Glutamatergic neuron (in vitro differentiated cells): ENCODE data around the gene SLIT3. TPM values are rescaled to one million over a fixed set of nuclear protein-coding genes. Genes with fewer than 3 reads are reported as not detected.

ENCODE experiments used
- DNase-seq: peaks from one replicate; pipeline ENCODE4 v3.0.0; 2022
- H3K27ac Mint-ChIP-seq: one replicate; pipeline ENCODE4 v1.8.0; 2020; ENCODE audit warnings: mild to moderate bottlenecking, mixed read lengths, inconsistent platforms; ENCODE audit not compliant: unreplicated experiment
- H3K27me3 Mint-ChIP-seq: one replicate; pipeline ENCODE4 v1.8.0; 2020; ENCODE audit warnings: mild to moderate bottlenecking, moderate library complexity, mixed read lengths, inconsistent platforms; ENCODE audit not compliant: unreplicated experiment
- H3K36me3 Mint-ChIP-seq: one replicate; pipeline ENCODE4 v1.8.0; 2020; ENCODE audit warnings: mild to moderate bottlenecking, mixed read lengths, inconsistent platforms; ENCODE audit not compliant: unreplicated experiment
- H3K4me1 Mint-ChIP-seq: one replicate; pipeline ENCODE4 v1.8.0; 2020; ENCODE audit warnings: mild to moderate bottlenecking, low read depth, mixed read lengths, inconsistent platforms; ENCODE audit not compliant: unreplicated experiment
- H3K4me3 Mint-ChIP-seq: one replicate; pipeline ENCODE4 v1.8.0; 2020; ENCODE audit warnings: mild to moderate bottlenecking, mixed read lengths, inconsistent platforms; ENCODE audit not compliant: unreplicated experiment
- H3K9me3 Mint-ChIP-seq: one replicate; pipeline ENCODE4 v1.8.0; 2020; ENCODE audit warnings: mild to moderate bottlenecking, moderate library complexity, mixed read lengths, inconsistent platforms; ENCODE audit not compliant: unreplicated experiment
- CTCF ChIP-seq: fragments of 200-600 bp; sonication (generic); IDR thresholded peaks from one replicate; pipeline ENCODE4 v1.5.0; 2021; ENCODE audit not compliant: partially characterized antibody, unreplicated experiment
- total RNA-seq: library from RNA; stranded (reverse); fragmentation: NEBNext Ultra II Directional; extraction: Animal tissue kit (Norgen Biotek cat#: 25700); gene quantifications from one replicate; pipeline ENCODE4 v1.2.1, GENCODE V29; 2021; ENCODE audit not compliant: unreplicated experiment

The SLIT3 gene
- total RNA-seq, 1 donor from 2014 or later, result 11.5 TPM

GRCh38 chr5:168960497-168960896 is 340.4 kb downstream of the SLIT3 start:
- Mint-ChIP-seq H3K36me3 (no peaks in the 10 kb centered on the region), H3K9me3 (no peaks in the 10 kb centered on the region), H3K27me3 (no peaks in the 10 kb centered on the region), H3K27ac (no peak overlapping the region), H3K4me3 (no peak overlapping the region), H3K4me1 (no peaks in the 10 kb centered on the region)
- TF ChIP-seq CTCF, result no peak
- DNase-seq, result no peak

DNA sequence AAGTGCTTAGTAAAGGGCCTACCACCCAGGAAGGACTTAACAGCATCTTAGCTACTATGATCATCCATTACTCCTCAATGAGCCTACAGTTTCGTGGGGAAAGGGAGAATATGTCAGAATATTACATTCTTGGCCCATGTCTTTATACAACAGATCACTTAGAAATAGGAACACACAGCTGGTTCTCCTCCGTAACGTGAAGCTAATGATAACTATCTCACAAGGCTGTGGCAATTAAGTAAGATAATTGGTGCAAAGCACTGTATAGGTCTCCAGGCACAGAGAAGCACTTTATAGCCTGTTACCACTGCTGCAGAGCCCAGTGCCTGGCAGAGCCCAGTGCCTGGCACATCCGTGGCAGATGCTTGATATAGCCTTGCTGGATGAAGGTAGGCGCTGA is 347.6 kb downstream of the SLIT3 start:
- no peak overlapping the region for H3K27ac Mint-ChIP-seq
- H3K9me3 Mint-ChIP-seq, result no peaks in the 10 kb centered on the region
- H3K4me1 Mint-ChIP-seq, result no peaks in the 10 kb centered on the region
- peaks cover 5% of the 10 kb centered on the region for H3K27me3 Mint-ChIP-seq
- no peak for TF ChIP-seq CTCF
- DNase-seq, result no peak
- no peaks in the 10 kb centered on the region for H3K36me3 Mint-ChIP-seq
- H3K4me3 Mint-ChIP-seq, result no peak overlapping the region

DNA sequence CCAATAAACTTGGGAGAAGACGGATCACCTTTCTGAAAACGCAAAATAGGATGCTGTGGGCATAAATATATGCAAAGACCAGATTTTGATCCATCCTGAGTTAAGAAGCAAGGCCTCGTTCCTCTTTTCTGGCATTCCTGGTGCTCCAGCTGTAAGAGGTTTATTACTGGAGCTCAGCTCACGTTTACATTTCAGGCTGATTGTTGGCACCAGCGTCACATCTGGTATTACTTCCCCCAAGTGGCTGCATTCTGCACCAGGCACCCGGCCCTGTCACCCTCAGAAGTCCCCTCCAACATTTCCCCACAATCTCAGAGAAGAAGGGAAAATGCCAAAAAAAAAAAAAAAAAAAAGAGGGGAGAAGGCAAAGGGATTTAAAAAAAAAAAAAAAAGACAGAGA is 348.7 kb downstream of the SLIT3 start:
- Mint-ChIP-seq H3K36me3 (no peaks in the 10 kb centered on the region), H3K9me3 (no peaks in the 10 kb centered on the region), H3K4me1 (peaks cover 4% of the 10 kb centered on the region), H3K27ac (no peak overlapping the region), H3K4me3 (no peak overlapping the region), H3K27me3 (peaks cover 5% of the 10 kb centered on the region)
- no peak for DNase-seq
- no peak for TF ChIP-seq CTCF

GRCh38 chr5:168951769-168952168 is 349.2 kb downstream of the SLIT3 start:
- Mint-ChIP-seq H3K27ac (no peak overlapping the region), H3K9me3 (peaks cover 1% of the 10 kb centered on the region), H3K4me3 (no peak overlapping the region), H3K27me3 (peaks cover 7% of the 10 kb centered on the region), H3K36me3 (no peaks in the 10 kb centered on the region), H3K4me1 (peaks cover 8% of the 10 kb centered on the region)
- TF ChIP-seq CTCF, result no peak
- no peak for DNase-seq

DNA sequence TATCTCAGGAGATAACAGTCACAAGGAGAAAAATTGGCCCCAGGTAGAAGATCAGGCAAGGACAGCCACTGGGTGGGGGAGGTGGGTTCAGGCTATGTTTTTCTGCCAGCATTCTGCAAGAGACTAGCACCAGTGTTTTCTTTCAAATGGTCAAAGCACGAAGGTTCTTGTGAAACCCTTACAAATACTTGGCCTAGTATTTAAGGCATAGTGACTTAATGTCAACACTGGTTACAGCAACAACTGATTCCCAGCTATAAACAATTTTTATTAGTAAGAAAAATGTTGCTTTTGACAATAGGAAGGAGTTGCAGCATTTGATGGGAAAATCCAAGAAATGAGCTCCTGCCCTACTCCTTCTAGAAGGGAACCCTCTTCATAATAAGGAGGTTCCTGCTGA is 349.6 kb downstream of the SLIT3 start:
- H3K9me3 Mint-ChIP-seq, result peaks cover 3% of the 10 kb centered on the region
- no peaks in the 10 kb centered on the region for H3K36me3 Mint-ChIP-seq
- no peak for TF ChIP-seq CTCF
- no peak overlapping the region for H3K4me3 Mint-ChIP-seq
- peaks cover 7% of the 10 kb centered on the region for H3K27me3 Mint-ChIP-seq
- DNase-seq, result no peak
- peaks cover 11% of the 10 kb centered on the region for H3K4me1 Mint-ChIP-seq
- H3K27ac Mint-ChIP-seq, result no peak overlapping the region
